GM12874 (cell line): Measurements from ENCODE around the gene BOLA2B.

ENCODE experiments used
- CTCF ChIP-seq: IDR thresholded peaks from 2 replicates; pipeline ENCODE4 v1.5.1; 2011; ENCODE audit warnings: low read depth, mild to moderate bottlenecking, control low read depth, low read length, moderate library complexity; ENCODE audit not compliant: insufficient read depth

The BOLA2B gene

GRCh38 chr16:30147843-30148510 is 45.5 kb downstream of the BOLA2B start:
- TF ChIP-seq CTCF = no peak

- TF ChIP-seq CTCF = no peak
Observed at GRCh38 chr16:30145657-30146056, 47.8 kb downstream of the BOLA2B start.

- no peak for TF ChIP-seq CTCF
Observed at GRCh38 chr16:30144917-30145316, 48.5 kb downstream of the BOLA2B start.

GRCh38 chr16:30144017-30144416 is 49.4 kb downstream of the BOLA2B start:
- TF ChIP-seq CTCF = no peak

GRCh38 chr16:30143347-30143702 is 50.1 kb downstream of the BOLA2B start:
- no peak for TF ChIP-seq CTCF
